HepG2 (cell line): ENCODE data around the gene TCEA3. TPM values are rescaled to one million over a fixed set of nuclear protein-coding genes. Genes with fewer than 3 reads are reported as not detected.

Experiments
- ATAC-seq: fragments of 200-7000 bp; cut with Tn5 transposase; 3 replicates; pipeline ENCODE4 v1.9.1; 2020; ENCODE audit warnings: mild to moderate bottlenecking, moderate library complexity
- BruUV-seq: library from RNA; stranded (reverse); fragments of 400-500 nt; replicated peaks from 2 replicates; lab custom pipeline; 2021; lab: Mats Ljungman, UMichigan
- CTCF ChIA-PET: fragments of 300-600 bp; formaldehyde crosslinking; extraction: SDS; loops from one replicate; lab custom pipeline; 2021; ENCODE audit warnings: low total read pairs, inconsistent platforms, low intra/inter-chr PET ratio; lab: Yijun Ruan, JAX
- POLR2A ChIA-PET: fragments of 350-600 bp; sonication (Branson Sonifier 250); formaldehyde crosslinking; loops from one replicate; lab custom pipeline; 2020; ENCODE audit warnings: antibody characterized with exemption, inconsistent platforms; lab: Yijun Ruan, JAX
- DNase-seq: peaks from one replicate; pipeline ENCODE4 v3.0.0-alpha.2; 2015; ENCODE audit warnings: low spot score
- FAIRE-seq: peaks from 3 replicates; lab custom pipeline; 2011; peaks lifted over from hg19 to GRCh38; lab: Jason Lieb, UNC
- H2AFZ ChIP-seq: one replicate; pipeline ENCODE4 v1.6.1; 2011; ENCODE audit warnings: low read length, inconsistent platforms
- H3K27ac ChIP-seq: fragments of 300-600 bp; 3 replicates; pipeline ENCODE4 v1.8.0; 2011; ENCODE audit warnings: mixed run types, mild to moderate bottlenecking, mixed read lengths, low read length, inconsistent platforms; ENCODE audit not compliant: insufficient read depth; ENCODE audit errors: extremely low read length
- H3K27me3 ChIP-seq, 2 experiments: fragments of 200-600 bp in 1 of 2; 2 replicates in 1 of 2; 3 replicates in 1 of 2; pipeline versions ENCODE4 v1.6.0 to v1.8.0; 2011; ENCODE audit warnings: low read length in 2 of 2, mild to moderate bottlenecking in 2 of 2, moderate library complexity in 2 of 2, inconsistent platforms in 1 of 2; ENCODE audit not compliant: insufficient read depth in 2 of 2, control insufficient read depth in 1 of 2
- H3K36me3 ChIP-seq, 2 experiments: fragments of 200-600 bp in 1 of 2; replicated peaks in 1 of 2; 2 replicates in 1 of 2; 3 replicates in 1 of 2; pipeline versions ENCODE4 v1.5.1 to v1.8.0; 2011; ENCODE audit warnings: low read length in 2 of 2, inconsistent platforms in 1 of 2; ENCODE audit not compliant: insufficient read depth in 2 of 2, control insufficient read depth in 1 of 2
- H3K4me1 ChIP-seq: 2 replicates; pipeline ENCODE4 v1.5.1; 2012; ENCODE audit warnings: low read length, inconsistent platforms; ENCODE audit not compliant: insufficient read depth
- H3K4me2 ChIP-seq: 2 replicates; pipeline ENCODE4 v1.6.0; 2011; ENCODE audit warnings: low read depth, low read length, inconsistent platforms
- H3K4me3 ChIP-seq, 3 experiments: fragments of 200-600 bp in 1 of 3; sonication (generic), shearing (Covaris generic) in 1 of 3; replicated peaks in 1 of 3; 2 replicates each; pipeline ENCODE4 v1.5.1; 2011 to 2016; ENCODE audit warnings: low read length in 3 of 3, inconsistent platforms in 2 of 3, low read depth in 2 of 3, mild to moderate bottlenecking in 2 of 3, control low read depth in 1 of 3, mixed read lengths in 1 of 3; ENCODE audit not compliant: insufficient read depth in 1 of 3
- H3K79me2 ChIP-seq: one replicate; pipeline ENCODE4 v1.6.1; 2011; ENCODE audit warnings: low read length, inconsistent platforms; ENCODE audit not compliant: insufficient read depth
- H3K9ac ChIP-seq: 2 replicates; pipeline ENCODE4 v1.6.0; 2011; ENCODE audit warnings: mild to moderate bottlenecking, low read depth, low read length, inconsistent platforms; ENCODE audit not compliant: insufficient read depth
- H3K9me3 ChIP-seq: 2 replicates; pipeline ENCODE4 v1.5.1; 2012; ENCODE audit warnings: mild to moderate bottlenecking, low read length
- H4K20me1 ChIP-seq: 2 replicates; pipeline ENCODE4 v1.6.0; 2011; ENCODE audit warnings: inconsistent platforms, mild to moderate bottlenecking, low read length, moderate library complexity; ENCODE audit not compliant: insufficient read depth
- CBX5 ChIP-seq: sonication (generic); formaldehyde crosslinking; IDR thresholded peaks from 2 replicates; pipeline ENCODE4 v1.4.0; 2020; ENCODE audit warnings: missing genetic modification reagents, borderline replicate concordance
- CENPBD1 ChIP-seq: sonication (generic); formaldehyde crosslinking; IDR thresholded peaks from 2 replicates; pipeline ENCODE4 v1.8.0; 2022; ENCODE audit warnings: missing genetic modification reagents, low read depth, mild to moderate bottlenecking, borderline replicate concordance
- DR1 ChIP-seq: sonication (generic); formaldehyde crosslinking; IDR thresholded peaks from 2 replicates; pipeline ENCODE4 v1.8.0; 2021; ENCODE audit warnings: mild to moderate bottlenecking, missing genetic modification reagents, inconsistent platforms
- HMGXB3 ChIP-seq: sonication (generic); formaldehyde crosslinking; IDR thresholded peaks from 2 replicates; pipeline ENCODE4 v1.4.0; 2020; ENCODE audit warnings: missing genetic modification reagents, borderline replicate concordance
- RBAK ChIP-seq: sonication (generic); formaldehyde crosslinking; IDR thresholded peaks from 2 replicates; pipeline ENCODE4 v1.5.1; 2020; ENCODE audit warnings: mild to moderate bottlenecking, missing genetic modification reagents
- ZBTB34 ChIP-seq: sonication (generic); formaldehyde crosslinking; IDR thresholded peaks from 2 replicates; pipeline ENCODE4 v1.8.0; 2022; ENCODE audit warnings: mild to moderate bottlenecking, missing genetic modification reagents
- ZBTB46 ChIP-seq: sonication (generic); formaldehyde crosslinking; IDR thresholded peaks from 2 replicates; pipeline ENCODE4 v1.4.0; 2020; ENCODE audit warnings: mild to moderate bottlenecking, missing genetic modification reagents, borderline replicate concordance
- ZNF251 ChIP-seq: sonication (generic); formaldehyde crosslinking; IDR thresholded peaks from 2 replicates; pipeline ENCODE4 v1.9.0; 2021; ENCODE audit warnings: mild to moderate bottlenecking, missing genetic modification reagents
- ZNF276 ChIP-seq: sonication (generic); formaldehyde crosslinking; IDR thresholded peaks from 2 replicates; pipeline ENCODE4 v1.4.0; 2020; ENCODE audit warnings: mild to moderate bottlenecking, low read depth, missing genetic modification reagents
- ZSCAN29 ChIP-seq: sonication (generic); formaldehyde crosslinking; conservative IDR thresholded peaks from 2 replicates; pipeline ENCODE4 v1.4.0; 2020; ENCODE audit warnings: mild to moderate bottlenecking, missing genetic modification reagents
- WGBS: methylation state at CpG from one replicate; pipeline ENCODE4 v1.1.6; 2017; ENCODE audit warnings: low lambda C conversion rate; 5-methylcytosine and 5-hydroxymethylcytosine counted together
- in situ Hi-C: cut with HindIII; loops from 2 replicates; pipeline ENCODE4 v1.10.0; 2017; ENCODE audit warnings: low pct_unique_long_range_greater_than_20kb; ENCODE audit not compliant: extremely low pct_ligation_motif_present
- intact Hi-C: fragments of 100-400 bp; cut with micrococcal nuclease; formaldehyde crosslinking; loops from one replicate; pipeline ENCODE4 v1.10.0; 2022; ENCODE audit not compliant: unreplicated experiment
- polyA plus RNA-seq, 8 experiments: library from polyadenylated mRNA; depleted of rRNA in 3 of 8; stranded (reverse) in 7 of 8; unstranded in 1 of 8; fragments of >200 nt; fragmentation: Illumina TruSeq in 4 of 8; extraction: Trizol in 4 of 8; gene quantifications; 2 replicates each; pipeline versions ENCODE4 v1.2.1 to v1.2.3, GENCODE V29; 2011 to 2016; ENCODE audit warnings: low read depth in 4 of 8, missing spikeins in 1 of 8, mixed read lengths in 1 of 8; ENCODE audit not compliant: insufficient read depth in 1 of 8
- total RNA-seq, 5 experiments: library from RNA; depleted of rRNA; stranded (reverse); fragments of >200 nt; fragmentation: Illumina TruSeq; extraction: Trizol; gene quantifications; 2 replicates each; pipeline ENCODE4 v1.2.3, GENCODE V29; 2016; ENCODE audit warnings: low read depth in 1 of 5

TCEA3 gene
- total and polyA plus RNA-seq, 2 of the 13 experiments (the other 11 are each of a cell fraction or from before 2014, with no cell fraction given), result 55.5 to 84.6 TPM

GRCh38 chr1:23385119-23385621 is 39.4 kb downstream of the TCEA3 start:
- H3K4me3 ChIP-seq, result no peak overlapping the region
- no TSS peak for BruUV-seq
- 96% methylated on average over 14 of the region's 14 CpGs for WGBS
- H4K20me1 ChIP-seq, result no peaks in the 10 kb centered on the region
- in situ Hi-C loops (no loop called here), intact Hi-C loops (no loop called here)
- POLR2A ChIA-PET, result interaction anchor here (0.7 to 1.4 kb wide), 4 partner anchors 9 to 46 kb away, joined by 3 to 5 read pairs (median 4); partner anchors contain the start of gene HNRNPR
- CTCF ChIA-PET, result no interaction called here
- H3K27ac ChIP-seq, result peak overlapping the region; percentile 14
- H3K4me2 ChIP-seq, result no peak overlapping the region
- no peaks in the 10 kb centered on the region for H3K9me3 ChIP-seq
- no peak for ATAC-seq
- FAIRE-seq, result no peak
- H3K79me2 ChIP-seq, result no peaks in the 10 kb centered on the region
- DNase-seq, result no peak
- no peak overlapping the region for H2AFZ ChIP-seq
- H3K27me3 ChIP-seq, result no peaks in the 10 kb centered on the region
- H3K9ac ChIP-seq, result no peak overlapping the region
- TF ChIP-seq DR1 (CRISPR knock-in tag) (no peak), HMGXB3 (CRISPR knock-in tag) (no peak), RBAK (CRISPR knock-in tag) (no peak), CBX5 (CRISPR knock-in tag) (no peak), ZBTB34 (CRISPR knock-in tag) (no peak), ZBTB46 (CRISPR knock-in tag) (no peak), ZNF276 (CRISPR knock-in tag) (no peak), ZSCAN29 (no peak), ZNF251 (CRISPR knock-in tag) (no peak), CENPBD1 (CRISPR knock-in tag) (no peak)
- peaks cover 14% of the 10 kb centered on the region for H3K4me1 ChIP-seq
- peaks cover 12 to 28% of the 10 kb centered on the region in 2 experiments; a peak in 4 of 5 replicates for H3K36me3 ChIP-seq
